ENCODE measurements around the gene CPPED1.

Gene CPPED1

DNA sequence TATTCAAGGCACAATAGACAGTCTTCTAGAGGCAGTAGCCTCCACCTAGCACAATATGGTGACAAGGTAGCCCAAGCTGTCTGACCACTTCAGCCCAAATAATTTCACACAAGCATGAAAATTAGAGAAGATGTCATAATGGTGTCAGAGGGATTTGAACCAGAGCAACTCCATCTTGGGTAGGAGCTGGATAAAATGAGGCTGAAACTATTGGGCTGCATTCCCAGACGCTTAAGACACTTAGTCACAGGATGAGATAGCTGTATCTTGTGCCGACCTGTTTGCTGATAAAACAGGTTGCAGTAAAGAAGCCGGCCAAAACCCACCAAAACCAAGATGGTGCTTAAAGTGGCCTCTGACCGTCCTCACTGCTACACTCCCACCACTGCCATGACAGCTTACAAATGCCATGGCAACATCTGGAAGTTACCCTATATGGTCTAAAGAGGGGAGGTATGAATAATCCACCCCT lies 192.6 kb downstream of the CPPED1 start:
- TF ChIP-seq, protein P1, sequence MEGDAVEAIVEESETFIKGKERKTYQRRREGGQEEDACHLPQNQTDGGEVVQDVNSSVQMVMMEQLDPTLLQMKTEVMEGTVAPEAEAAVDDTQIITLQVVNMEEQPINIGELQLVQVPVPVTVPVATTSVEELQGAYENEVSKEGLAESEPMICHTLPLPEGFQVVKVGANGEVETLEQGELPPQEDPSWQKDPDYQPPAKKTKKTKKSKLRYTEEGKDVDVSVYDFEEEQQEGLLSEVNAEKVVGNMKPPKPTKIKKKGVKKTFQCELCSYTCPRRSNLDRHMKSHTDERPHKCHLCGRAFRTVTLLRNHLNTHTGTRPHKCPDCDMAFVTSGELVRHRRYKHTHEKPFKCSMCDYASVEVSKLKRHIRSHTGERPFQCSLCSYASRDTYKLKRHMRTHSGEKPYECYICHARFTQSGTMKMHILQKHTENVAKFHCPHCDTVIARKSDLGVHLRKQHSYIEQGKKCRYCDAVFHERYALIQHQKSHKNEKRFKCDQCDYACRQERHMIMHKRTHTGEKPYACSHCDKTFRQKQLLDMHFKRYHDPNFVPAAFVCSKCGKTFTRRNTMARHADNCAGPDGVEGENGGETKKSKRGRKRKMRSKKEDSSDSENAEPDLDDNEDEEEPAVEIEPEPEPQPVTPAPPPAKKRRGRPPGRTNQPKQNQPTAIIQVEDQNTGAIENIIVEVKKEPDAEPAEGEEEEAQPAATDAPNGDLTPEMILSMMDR (conservative IDR thresholded peaks at IDR 0.05; ENCODE audit: control insufficient read depth, insufficient read depth, low read depth, low read length): no peak
- DNase-seq (ENCODE audit: low read depth): no peak
- no peak overlapping the region for H3K4me3 ChIP-seq (ENCODE audit: control insufficient read depth, low read depth, low read length)

DNA sequence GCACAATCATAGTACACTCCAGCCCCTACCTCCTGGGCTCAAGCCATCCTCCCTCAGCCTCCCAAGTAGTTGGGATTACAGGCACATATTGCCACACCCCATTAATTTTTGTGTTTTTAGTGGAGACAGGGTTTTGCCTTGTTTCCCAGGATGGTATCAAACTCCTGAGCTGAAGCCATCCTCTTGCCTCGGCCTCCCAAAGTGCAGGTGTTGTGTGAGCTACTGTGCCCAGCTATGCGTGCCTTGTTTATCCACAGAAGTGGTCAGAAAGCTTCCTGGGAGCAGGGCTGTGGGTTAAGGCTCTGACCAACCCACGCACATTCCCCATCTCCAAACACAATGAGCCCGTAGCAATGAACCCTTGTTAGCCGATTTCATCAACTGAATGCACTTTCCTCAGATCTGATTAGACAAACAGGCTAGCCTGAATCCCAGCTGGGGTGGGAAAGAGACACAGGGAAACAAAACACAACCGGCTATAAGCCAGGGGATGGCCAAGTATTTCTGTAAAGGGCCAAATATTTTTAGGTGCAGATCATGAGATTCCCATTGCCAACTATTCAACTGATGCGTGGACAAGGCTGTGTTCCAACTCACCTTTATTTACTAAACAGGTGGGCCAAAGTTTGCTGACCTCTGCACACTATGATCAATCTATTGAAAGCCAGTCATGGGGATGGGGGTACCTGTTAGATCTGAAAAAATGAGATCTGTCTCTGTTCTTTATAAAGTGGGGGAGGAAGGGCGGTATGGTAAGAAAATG lies 193.6 kb downstream of the CPPED1 start:
- no peak overlapping the region for H3K4me3 ChIP-seq (ENCODE audit: control insufficient read depth, low read depth, low read length)
- TF ChIP-seq, protein P1 (conservative IDR thresholded peaks at IDR 0.05; ENCODE audit: control insufficient read depth, insufficient read depth, low read depth, low read length): no peak
- DNase-seq (ENCODE audit: low read depth): no peak
